Body of pancreas (tissue), 4 donors: ENCODE measurements around the gene GMCL1. TPM values are rescaled to one million over a fixed set of nuclear protein-coding genes. Genes with fewer than 3 reads are reported as not detected.
A peak's percentile ranks its signal among the peaks of the same experiment; 100 is the strongest.
"Not testable (repeated sequence)": the region's sequence is repeated elsewhere in the genome, so short reads cannot be mapped to it uniquely, and the experiment has no call there.

Source experiments
- ATAC-seq: fragments of 150-250 bp; one replicate; pipeline ENCODE4 v1.9.1; 2016
- DNase-seq, 4 donors: peaks; one replicate each; pipeline ENCODE4 v3.0.0-alpha.2; 2019
- H3K27ac ChIP-seq, 4 donors: fragments of 200-600 bp; sonication (generic); 1 replicate in 3 of 4; 2 replicates in 1 of 4; pipeline versions ENCODE4 v1.5.1 to v1.6.1; 2016 to 2019; ENCODE audit warnings: mild to moderate bottlenecking in 1 of 4, mixed read lengths in 1 of 4, moderate library complexity in 1 of 4
- H3K27me3 ChIP-seq, 2 donors: fragments of 200-600 bp; sonication (generic); one replicate each; pipeline ENCODE4 v1.6.0; 2016; ENCODE audit warnings: mild to moderate bottlenecking in 1 of 2
- H3K36me3 ChIP-seq, 2 donors: fragments of 200-600 bp; sonication (generic); replicated peaks in 1 of 2; 2 replicates each; pipeline ENCODE4 v1.5.1; 2016; ENCODE audit warnings: low read depth in 2 of 2; ENCODE audit not compliant: insufficient read depth in 1 of 2
- H3K4me1 ChIP-seq: fragments of 200-600 bp; sonication (generic); one replicate; pipeline ENCODE4 v1.6.0; 2016
- H3K4me3 ChIP-seq, 2 donors: fragments of 200-600 bp; sonication (generic); 1 replicate in 1 of 2; 2 replicates in 1 of 2; pipeline ENCODE4 v1.5.1; 2016 to 2019
- H3K9me3 ChIP-seq, 3 donors: fragments of 200-600 bp; sonication (generic); 1 replicate in 2 of 3; 2 replicates in 1 of 3; pipeline ENCODE4 v1.5.1; 2016
- POLR2A ChIP-seq, 3 donors: fragments of 450-650 bp; IDR thresholded peaks; one replicate each; pipeline ENCODE4 v1.6.1; 2016; ENCODE audit warnings: antibody characterized with exemption in 3 of 3, mild to moderate bottlenecking in 2 of 3
- WGBS, 2 donors: methylation state at CpG; one replicate each; pipeline ENCODE4 v1.1.5; 2017; 5-methylcytosine and 5-hydroxymethylcytosine counted together
- intact Hi-C: fragments of 100-400 bp; cut with DNase I; formaldehyde crosslinking; loops from one replicate; pipeline ENCODE4 v1.15.1; 2023
- total RNA-seq, 2 donors: library from RNA; depleted of rRNA; stranded (reverse); fragments of >200 nt; gene quantifications; one replicate each; pipeline ENCODE4 v1.1.0, GENCODE V29; 2016
- TF ChIP-seq, protein P1 (sequence below), 7 experiments: fragments of 450-650 bp in 4 of 7; fragments of 200-600 bp in 3 of 7; sonication (generic) in 3 of 7; IDR thresholded peaks; one replicate each; pipeline ENCODE4 v1.5.1; 2016 to 2019; ENCODE audit warnings: antibody characterized with exemption in 7 of 7

Gene GMCL1
- total RNA-seq, 2 donors from 2014 or later = 16.1 to 31.6 TPM

DNA sequence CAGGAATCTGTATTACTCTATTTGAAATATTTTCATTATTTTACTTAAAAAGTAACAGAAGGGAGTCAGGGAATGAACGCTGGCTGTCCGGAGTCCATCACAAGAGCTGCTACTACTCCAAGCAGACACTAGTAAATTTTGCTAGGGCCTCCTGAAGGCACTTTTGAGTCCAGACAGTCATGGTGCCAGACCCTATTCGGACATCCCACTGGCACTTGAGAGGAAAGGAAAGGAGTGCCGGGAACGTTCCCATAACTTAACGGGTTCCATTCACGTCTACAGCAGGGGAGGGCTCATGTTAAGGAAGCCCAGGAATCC lies 563 bp upstream of the GMCL1 start:
- Histone ChIP-seq H3K27me3 (no peaks in the 10 kb centered on the region), H3K4me1 (peaks cover 50% of the 10 kb centered on the region), H3K27ac (peak overlapping the region; percentile 67 to 91 (median 88)), H3K9me3 (no peaks in the 10 kb centered on the region), H3K4me3 (peak overlapping the region; percentile 15 to 79), H3K36me3 (no peaks in the 10 kb centered on the region)
- intact Hi-C loops = no loop called here
- TF ChIP-seq, protein P1, sequence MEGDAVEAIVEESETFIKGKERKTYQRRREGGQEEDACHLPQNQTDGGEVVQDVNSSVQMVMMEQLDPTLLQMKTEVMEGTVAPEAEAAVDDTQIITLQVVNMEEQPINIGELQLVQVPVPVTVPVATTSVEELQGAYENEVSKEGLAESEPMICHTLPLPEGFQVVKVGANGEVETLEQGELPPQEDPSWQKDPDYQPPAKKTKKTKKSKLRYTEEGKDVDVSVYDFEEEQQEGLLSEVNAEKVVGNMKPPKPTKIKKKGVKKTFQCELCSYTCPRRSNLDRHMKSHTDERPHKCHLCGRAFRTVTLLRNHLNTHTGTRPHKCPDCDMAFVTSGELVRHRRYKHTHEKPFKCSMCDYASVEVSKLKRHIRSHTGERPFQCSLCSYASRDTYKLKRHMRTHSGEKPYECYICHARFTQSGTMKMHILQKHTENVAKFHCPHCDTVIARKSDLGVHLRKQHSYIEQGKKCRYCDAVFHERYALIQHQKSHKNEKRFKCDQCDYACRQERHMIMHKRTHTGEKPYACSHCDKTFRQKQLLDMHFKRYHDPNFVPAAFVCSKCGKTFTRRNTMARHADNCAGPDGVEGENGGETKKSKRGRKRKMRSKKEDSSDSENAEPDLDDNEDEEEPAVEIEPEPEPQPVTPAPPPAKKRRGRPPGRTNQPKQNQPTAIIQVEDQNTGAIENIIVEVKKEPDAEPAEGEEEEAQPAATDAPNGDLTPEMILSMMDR (IDR thresholded peaks at IDR 0.05) = no peak
- TF ChIP-seq POLR2A (IDR thresholded peaks at IDR 0.05) = no peak
- no peak for DNase-seq
- no peak for ATAC-seq
- 3 to 15% methylated on average over 3 to 7 of the region's 7 CpGs for WGBS, 2 donors

DNA sequence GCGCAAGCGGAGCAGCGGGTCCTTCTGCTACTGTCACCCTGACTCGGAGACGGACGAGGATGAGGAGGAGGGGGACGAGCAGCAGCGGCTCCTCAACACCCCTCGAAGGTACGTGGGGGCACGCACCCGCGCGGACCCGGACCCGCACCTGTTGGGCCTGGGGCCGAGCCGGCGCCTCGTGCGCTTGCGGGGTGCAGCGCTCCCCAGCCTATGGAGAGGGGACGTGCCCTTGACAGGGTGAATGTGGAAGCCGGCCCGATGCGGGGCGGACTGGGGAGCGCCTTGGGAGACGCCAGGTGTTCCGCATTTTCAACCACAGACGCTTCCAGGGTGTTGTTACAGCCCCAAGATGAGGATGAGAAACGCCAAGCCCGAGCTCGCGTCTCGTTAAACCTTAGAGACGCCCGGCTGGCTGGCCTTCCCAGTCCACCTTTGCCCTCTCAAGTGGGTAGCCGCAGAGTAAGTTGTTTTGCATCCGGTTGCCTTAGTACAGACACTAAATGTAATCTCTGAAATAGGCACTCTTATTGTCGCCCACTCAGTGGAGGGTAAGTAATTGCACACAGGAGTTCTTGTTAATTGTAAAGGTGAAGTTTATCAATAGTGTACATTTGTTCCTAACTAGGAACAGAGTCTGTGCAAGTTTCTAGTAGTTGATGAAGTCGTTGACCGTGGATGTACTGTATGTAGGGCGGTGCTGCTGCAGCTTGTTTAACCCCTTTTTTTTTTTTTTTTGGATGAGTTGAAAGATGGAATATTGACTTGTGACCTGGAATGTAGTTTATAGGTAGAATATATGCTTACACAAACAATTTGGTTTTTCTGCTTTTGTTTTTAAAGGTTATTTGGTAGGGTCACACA lies 815 bp downstream of the GMCL1 start:
- Histone ChIP-seq H3K9me3 (no peaks in the 10 kb centered on the region), H3K27me3 (no peaks in the 10 kb centered on the region), H3K27ac (peak overlapping the region; percentile 2 to 91 (median 76)), H3K36me3 (no peaks in the 10 kb centered on the region), H3K4me1 (peaks cover 50% of the 10 kb centered on the region), H3K4me3 (peak overlapping the region; percentile 53 to 79)
- ATAC-seq = peak; percentile 5
- intact Hi-C loops = no loop called here
- WGBS, 2 donors = 1% methylated on average over 6 to 45 of the region's 45 CpGs
- DNase-seq = peak; percentile 39 to 56 (median 40)
- TF ChIP-seq, protein P1 (IDR thresholded peaks at IDR 0.05) = no peak
- no peak for TF ChIP-seq POLR2A (IDR thresholded peaks at IDR 0.05)

DNA sequence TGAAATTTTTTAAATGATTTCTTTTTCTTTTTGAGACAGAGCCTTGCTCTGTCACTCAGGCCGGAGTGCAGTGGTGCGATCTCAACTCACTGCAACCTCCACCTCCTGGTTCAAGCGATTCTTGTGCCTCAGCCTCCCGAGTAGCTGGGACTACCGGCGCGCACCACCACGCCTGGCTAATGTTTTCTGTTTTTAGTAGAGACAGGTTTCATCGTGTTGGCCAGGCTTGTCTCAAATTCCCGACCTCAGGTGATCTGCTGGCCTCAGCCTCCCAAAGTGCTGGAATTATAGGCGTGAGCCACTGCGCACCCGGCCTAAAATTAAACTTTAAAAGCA lies 1.4 kb downstream of the GMCL1 start:
- peaks cover 56% of the 10 kb centered on the region for H3K4me1 ChIP-seq
- H3K9me3 ChIP-seq, DNase-seq, H3K27me3 ChIP-seq, H3K27ac ChIP-seq, H3K4me3 ChIP-seq, intact Hi-C loops, ATAC-seq, H3K36me3 ChIP-seq: not testable (repeated sequence)
- WGBS, 2 donors = 53 to 67% methylated on average over 13 of the region's 13 CpGs

DNA sequence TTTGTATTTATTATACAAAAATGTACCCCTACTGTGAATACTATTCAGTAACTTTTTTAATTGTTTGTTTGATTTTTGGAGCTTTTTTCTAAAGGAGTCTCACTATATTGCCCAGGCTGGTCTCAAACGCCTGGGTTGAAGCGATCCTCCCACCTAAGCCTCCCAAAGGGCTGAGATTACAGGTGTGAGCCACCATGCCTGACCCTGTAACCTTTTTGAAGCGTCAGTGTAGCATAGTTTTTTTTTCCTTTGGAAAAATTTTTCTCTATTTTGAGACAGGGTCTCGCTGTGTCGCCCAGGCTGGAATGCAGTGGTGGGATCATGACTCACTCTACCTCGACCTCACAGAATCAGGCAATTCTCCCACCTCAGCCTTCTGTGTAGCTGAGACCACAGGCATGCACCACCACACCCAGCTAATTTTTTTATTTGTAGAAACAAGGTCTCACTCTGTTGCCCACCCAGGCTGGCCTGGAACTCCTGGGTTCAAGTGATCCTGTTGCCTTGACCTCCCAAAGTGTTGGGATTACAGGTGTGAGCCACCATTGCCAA lies 2.0 kb downstream of the GMCL1 start:
- Histone ChIP-seq H3K27me3 (no peaks in the 10 kb centered on the region), H3K27ac (no peak overlapping the region), H3K36me3 (no peaks in the 10 kb centered on the region), H3K9me3 (no peaks in the 10 kb centered on the region), H3K4me3 (no peak overlapping the region), H3K4me1 (peaks cover 61% of the 10 kb centered on the region)
- WGBS, 2 donors = 90 to 92% methylated on average over 6 of the region's 6 CpGs
- intact Hi-C loops = no loop called here
- no peak for TF ChIP-seq POLR2A (IDR thresholded peaks at IDR 0.05)
- TF ChIP-seq, protein P1 (IDR thresholded peaks at IDR 0.05) = no peak
- DNase-seq (no peak), ATAC-seq (no peak)

DNA sequence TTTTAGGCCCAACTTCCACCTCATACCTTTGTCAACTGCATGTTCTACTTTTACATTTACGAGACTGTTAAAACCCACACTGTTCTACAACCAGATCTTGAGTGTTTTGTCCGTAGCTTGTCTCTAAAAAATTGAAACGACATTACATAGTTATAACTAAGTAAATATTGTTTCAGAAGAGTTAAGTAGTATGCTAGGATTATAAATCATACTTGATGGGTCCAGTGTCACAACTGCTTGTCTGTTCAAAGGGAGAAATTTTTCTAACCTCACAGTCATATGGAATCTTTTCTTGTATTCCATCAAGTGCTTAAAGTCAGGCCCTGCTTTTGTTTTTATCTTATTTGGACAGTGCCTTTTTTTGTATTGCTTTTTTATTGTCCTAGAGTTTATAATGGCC lies 4.3 kb downstream of the GMCL1 start:
- Histone ChIP-seq H3K27me3 (no peaks in the 10 kb centered on the region), H3K27ac (no peak overlapping the region), H3K36me3 (no peaks in the 10 kb centered on the region), H3K4me3 (no peak overlapping the region), H3K4me1 (peaks cover 43% of the 10 kb centered on the region), H3K9me3 (no peaks in the 10 kb centered on the region)
- intact Hi-C loops = no loop called here
- TF ChIP-seq, protein P1 (IDR thresholded peaks at IDR 0.05) = no peak
- no peak for TF ChIP-seq POLR2A (IDR thresholded peaks at IDR 0.05)
- 62 to 68% methylated on average over 3 of the region's 3 CpGs for WGBS, 2 donors
- DNase-seq (no peak), ATAC-seq (no peak)
